Breast epithelium (tissue), 3 donors: Measurements from ENCODE around the gene PCP2.

ENCODE experiments used
- POLR2A ChIP-seq: fragments of 450-650 bp; IDR thresholded peaks from one replicate; pipeline ENCODE4 v1.6.1; 2016; ENCODE audit warnings: antibody characterized with exemption, mild to moderate bottlenecking, moderate library complexity
- TF ChIP-seq, protein P1 (sequence below), 3 donors: fragments of 450-650 bp; IDR thresholded peaks; one replicate each; pipeline ENCODE4 v1.5.1; 2016 to 2017; ENCODE audit warnings: antibody characterized with exemption in 3 of 3, mild to moderate bottlenecking in 3 of 3, moderate library complexity in 3 of 3

DNA sequence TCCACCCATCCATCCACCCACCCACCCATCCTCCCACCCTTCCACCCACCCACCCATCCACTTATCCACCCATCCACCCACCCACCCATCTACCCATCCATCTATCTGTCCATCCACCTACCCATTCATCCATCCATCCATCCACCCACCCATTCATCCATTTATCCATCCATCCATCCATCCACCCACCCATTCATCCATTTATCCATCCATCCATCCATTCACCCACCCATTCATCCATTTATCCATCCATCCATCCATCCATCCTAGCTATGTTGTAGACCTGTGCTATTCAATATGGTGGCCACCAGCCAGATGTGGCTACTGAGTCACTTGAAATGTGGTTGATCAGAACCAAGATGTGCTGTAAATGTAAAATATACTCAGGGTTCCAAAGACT, 32.8 kb downstream of the PCP2 start:
- TF ChIP-seq, protein P1, sequence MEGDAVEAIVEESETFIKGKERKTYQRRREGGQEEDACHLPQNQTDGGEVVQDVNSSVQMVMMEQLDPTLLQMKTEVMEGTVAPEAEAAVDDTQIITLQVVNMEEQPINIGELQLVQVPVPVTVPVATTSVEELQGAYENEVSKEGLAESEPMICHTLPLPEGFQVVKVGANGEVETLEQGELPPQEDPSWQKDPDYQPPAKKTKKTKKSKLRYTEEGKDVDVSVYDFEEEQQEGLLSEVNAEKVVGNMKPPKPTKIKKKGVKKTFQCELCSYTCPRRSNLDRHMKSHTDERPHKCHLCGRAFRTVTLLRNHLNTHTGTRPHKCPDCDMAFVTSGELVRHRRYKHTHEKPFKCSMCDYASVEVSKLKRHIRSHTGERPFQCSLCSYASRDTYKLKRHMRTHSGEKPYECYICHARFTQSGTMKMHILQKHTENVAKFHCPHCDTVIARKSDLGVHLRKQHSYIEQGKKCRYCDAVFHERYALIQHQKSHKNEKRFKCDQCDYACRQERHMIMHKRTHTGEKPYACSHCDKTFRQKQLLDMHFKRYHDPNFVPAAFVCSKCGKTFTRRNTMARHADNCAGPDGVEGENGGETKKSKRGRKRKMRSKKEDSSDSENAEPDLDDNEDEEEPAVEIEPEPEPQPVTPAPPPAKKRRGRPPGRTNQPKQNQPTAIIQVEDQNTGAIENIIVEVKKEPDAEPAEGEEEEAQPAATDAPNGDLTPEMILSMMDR (IDR thresholded peaks at IDR 0.05) = no peak
- TF ChIP-seq POLR2A = no peak
